HL-60 (cell line): ENCODE measurements around the gene PARL.

ENCODE experiments used
- DNase-seq, 2 experiments: peaks; one replicate each; pipeline ENCODE4 v3.0.0-alpha.2; 2010 to 2020; ENCODE audit warnings: low read depth in 1 of 2, low spot score in 1 of 2
- H3K27ac ChIP-seq: fragments of 250-450 bp; sonication (Bioruptor Pico); replicated peaks from 2 replicates; pipeline ENCODE4 v1.5.1; 2020; ENCODE audit warnings: mild to moderate bottlenecking, moderate library complexity
- H3K27me3 ChIP-seq: fragments of 250-450 bp; sonication (Bioruptor Pico); 2 replicates; pipeline ENCODE4 v1.5.1; 2021; ENCODE audit warnings: mild to moderate bottlenecking, moderate library complexity; ENCODE audit not compliant: insufficient read depth, poor library complexity, severe bottlenecking
- H3K4me3 ChIP-seq: replicated peaks from 2 replicates; pipeline ENCODE4 v1.5.1; 2011; ENCODE audit warnings: mild to moderate bottlenecking, control low read depth, low read length; ENCODE audit not compliant: insufficient read depth
- CTCF ChIP-seq: IDR thresholded peaks from one replicate; pipeline ENCODE4 v1.5.1; 2011; ENCODE audit warnings: low read length, control low read depth, inconsistent platforms; ENCODE audit not compliant: insufficient read depth
- GABPA ChIP-seq: IDR thresholded peaks from 2 replicates; pipeline ENCODE4 v1.6.1; 2012; ENCODE audit warnings: low read depth
- POLR2AphosphoS5 ChIP-seq: IDR thresholded peaks from 2 replicates; pipeline ENCODE4 v1.6.1; 2012; ENCODE audit warnings: low read depth
- REST ChIP-seq: IDR thresholded peaks from 2 replicates; pipeline ENCODE4 v1.6.1; 2012; ENCODE audit warnings: low read depth; ENCODE audit not compliant: insufficient replicate concordance
- SPI1 ChIP-seq: IDR thresholded peaks from 2 replicates; pipeline ENCODE4 v1.6.1; 2012; ENCODE audit warnings: low read depth, mild to moderate bottlenecking, borderline replicate concordance

Gene PARL

GRCh38 chr3:183895774-183896173, 11.1 kb upstream of the PARL start:
- Histone ChIP-seq H3K27ac (no peak overlapping the region), H3K27me3 (peaks cover 2% of the 10 kb centered on the region), H3K4me3 (no peak overlapping the region)
- no peak for DNase-seq
- TF ChIP-seq REST = no peak
- TF ChIP-seq SPI1 = no peak
- TF ChIP-seq POLR2AphosphoS5 = no peak

GRCh38 chr3:183895296-183895695, 10.6 kb upstream of the PARL start:
- Histone ChIP-seq H3K4me3 (no peak overlapping the region), H3K27me3 (peaks cover 2% of the 10 kb centered on the region), H3K27ac (no peak overlapping the region)
- DNase-seq = peak in 1 of 2 experiments; percentile 52
- no peak for TF ChIP-seq SPI1
- no peak for TF ChIP-seq REST
- TF ChIP-seq CTCF = peak; percentile 73

GRCh38 chr3:183892610-183893214, 8.0 kb upstream of the PARL start:
- no peak for DNase-seq
- H3K27ac ChIP-seq = no peak overlapping the region
- TF ChIP-seq SPI1 (no peak), CTCF (no peak), POLR2AphosphoS5 (no peak), GABPA (no peak), REST (no peak)
- H3K4me3 ChIP-seq = no peak overlapping the region
- H3K27me3 ChIP-seq = peaks cover 2% of the 10 kb centered on the region
